Aorta (tissue), 5 donors: Measurements from ENCODE around the gene C1QTNF5. TPM values are rescaled to one million over a fixed set of nuclear protein-coding genes. Genes with fewer than 3 reads are reported as not detected.

Experiments
- ATAC-seq: fragments of 200-7000 bp; cut with Tn5 transposase; one replicate; pipeline ENCODE4 v1.9.1; 2022; ENCODE audit warnings: moderate library complexity; ENCODE audit not compliant: low FRiP score
- DNase-seq, 2 donors: peaks; one replicate each; pipeline ENCODE4 v3.0.0-alpha.2; 2020
- H3K27ac ChIP-seq, 2 donors: one replicate each; pipeline ENCODE4 v1.5.1; 2013; ENCODE audit warnings: low read length in 2 of 2, mild to moderate bottlenecking in 2 of 2, moderate library complexity in 2 of 2, control low read depth in 1 of 2, inconsistent platforms in 1 of 2, low read depth in 1 of 2
- H3K27me3 ChIP-seq, 2 donors: one replicate each; pipeline ENCODE4 v1.6.1; 2013; ENCODE audit warnings: control low read depth in 1 of 2, low read length in 1 of 2, mild to moderate bottlenecking in 1 of 2, moderate library complexity in 1 of 2; ENCODE audit not compliant: insufficient read depth in 2 of 2, control insufficient read depth in 1 of 2
- H3K36me3 ChIP-seq, 2 donors: one replicate each; pipeline ENCODE4 v1.6.1; 2013; ENCODE audit warnings: control low read depth in 1 of 2, low read length in 1 of 2, mild to moderate bottlenecking in 1 of 2; ENCODE audit not compliant: insufficient read depth in 2 of 2, control insufficient read depth in 1 of 2
- H3K4me1 ChIP-seq, 2 donors: one replicate each; pipeline ENCODE4 v1.6.1; 2013; ENCODE audit warnings: low read length in 2 of 2, control low read depth in 1 of 2, mild to moderate bottlenecking in 1 of 2, moderate library complexity in 1 of 2; ENCODE audit not compliant: insufficient read depth in 2 of 2, control insufficient read depth in 1 of 2
- H3K4me3 ChIP-seq, 2 donors: one replicate each; pipeline ENCODE4 v1.5.1; 2013; ENCODE audit warnings: low read length in 2 of 2, control low read depth in 1 of 2, mild to moderate bottlenecking in 1 of 2
- H3K9me3 ChIP-seq: one replicate; pipeline ENCODE4 v1.6.1; 2013; ENCODE audit warnings: mild to moderate bottlenecking, low read length; ENCODE audit not compliant: control insufficient read depth
- WGBS, 2 donors: extraction: QIAGEN DNeasy Blood & Tissue Kit; methylation state at CpG; one replicate each; pipeline ENCODE4 v1.1.7; 2013; 5-methylcytosine and 5-hydroxymethylcytosine counted together
- intact Hi-C, 2 donors: fragments of 100-400 bp; cut with DNase I; formaldehyde crosslinking; loops; one replicate each; pipeline versions ENCODE4 v1.14.2 to v1.15.0; 2022
- polyA plus RNA-seq, 2 donors: library from polyadenylated mRNA; stranded (reverse); fragments of 200-250 nt; gene quantifications; one replicate each; pipeline ENCODE4 v1.2.3, GENCODE V29; 2013
- total RNA-seq, 2 donors: library from RNA; stranded (reverse); fragmentation: NEBNext Ultra II Directional; extraction: Animal tissue kit (Norgen Biotek cat#: 25700); gene quantifications; one replicate each; pipeline ENCODE4 v1.2.1, GENCODE V29; 2021
- donor health status: healthy with polysubstance abuse.
- donor health status: Bipolar disorder and iron deficiency.
- donor health status: DM: no; HTN: no; CAD: no.
- donor health status: DM: no; HTN: no; CAD: no.
- donor health status: DM: yes; HTN: yes; CAD: no.

The C1QTNF5 gene
- total and polyA plus RNA-seq, 4 donors, result 19.1 to 88.2 (median 32.4) TPM

DNA sequence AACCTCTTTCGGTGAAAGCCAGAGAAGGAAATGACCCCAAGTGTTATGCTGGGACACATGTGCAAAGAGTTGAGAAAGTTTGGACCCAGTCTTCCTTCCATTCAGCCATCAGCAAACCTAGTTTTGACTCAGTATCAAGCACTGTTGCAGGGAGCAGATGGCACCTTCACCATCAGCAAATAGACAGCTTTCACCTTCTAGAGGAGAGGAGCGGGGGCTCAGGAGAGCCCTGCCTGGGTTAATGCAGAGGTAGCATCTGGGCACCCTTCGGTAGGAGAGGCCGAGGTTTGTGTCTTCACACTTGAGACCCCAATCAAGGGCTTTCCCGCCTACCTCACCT lies 22.0 kb upstream of the C1QTNF5 start:
- DNase-seq (no peak), ATAC-seq (no peak)
- intact Hi-C loops, result no loop called here
- Histone ChIP-seq H3K27me3 (no peaks in the 10 kb centered on the region), H3K9me3 (no peaks in the 10 kb centered on the region), H3K4me3 (no peak overlapping the region), H3K4me1 (no peaks in the 10 kb centered on the region), H3K36me3 (no peaks in the 10 kb centered on the region), H3K27ac (no peak overlapping the region)
- WGBS, 2 donors, result 93 to 96% methylated on average over 5 of the region's 5 CpGs

DNA sequence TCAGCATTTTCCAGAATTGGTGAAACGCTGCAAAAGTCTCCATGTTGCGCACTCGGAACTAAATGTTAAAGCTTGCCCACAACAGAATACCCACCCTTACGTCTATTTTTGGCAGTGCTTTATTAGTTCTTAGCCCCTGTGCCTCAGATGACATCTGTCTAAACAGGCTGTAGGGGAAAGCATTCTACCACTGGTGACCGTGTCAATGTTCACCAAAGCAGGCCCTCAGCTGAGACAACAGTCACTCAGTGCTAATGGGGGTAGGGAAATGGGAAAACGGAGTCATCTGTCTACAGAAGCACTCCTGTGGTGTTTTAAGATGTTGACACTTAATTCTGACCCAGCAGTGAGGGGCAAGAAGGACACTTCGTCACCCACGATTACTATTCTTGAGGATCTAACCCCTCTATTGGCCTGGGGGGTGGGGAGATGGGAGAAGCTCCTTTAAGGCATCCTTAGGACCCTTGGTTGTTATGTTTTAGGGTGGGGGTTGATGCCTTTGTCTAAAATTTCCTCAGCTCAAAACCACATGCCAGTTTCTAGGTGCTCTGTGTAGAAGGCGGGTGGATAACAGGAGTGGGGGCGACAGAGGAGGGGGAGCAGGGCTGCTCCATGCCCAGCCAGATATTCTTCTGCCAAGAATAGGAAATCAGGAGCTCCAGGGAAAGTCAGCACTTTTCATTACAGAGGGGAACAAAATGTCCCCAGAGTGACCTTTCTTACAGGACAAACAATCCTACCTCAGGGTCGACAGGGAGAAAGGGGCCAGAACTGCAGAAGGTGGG lies 21.4 kb upstream of the C1QTNF5 start:
- ATAC-seq (no peak), DNase-seq (no peak)
- Histone ChIP-seq H3K4me3 (no peak overlapping the region), H3K36me3 (no peaks in the 10 kb centered on the region), H3K27me3 (no peaks in the 10 kb centered on the region), H3K27ac (no peak overlapping the region), H3K9me3 (no peaks in the 10 kb centered on the region), H3K4me1 (no peaks in the 10 kb centered on the region)
- WGBS, 2 donors, result 79 to 83% methylated on average over 11 of the region's 11 CpGs
- intact Hi-C loops, result no loop called here

DNA sequence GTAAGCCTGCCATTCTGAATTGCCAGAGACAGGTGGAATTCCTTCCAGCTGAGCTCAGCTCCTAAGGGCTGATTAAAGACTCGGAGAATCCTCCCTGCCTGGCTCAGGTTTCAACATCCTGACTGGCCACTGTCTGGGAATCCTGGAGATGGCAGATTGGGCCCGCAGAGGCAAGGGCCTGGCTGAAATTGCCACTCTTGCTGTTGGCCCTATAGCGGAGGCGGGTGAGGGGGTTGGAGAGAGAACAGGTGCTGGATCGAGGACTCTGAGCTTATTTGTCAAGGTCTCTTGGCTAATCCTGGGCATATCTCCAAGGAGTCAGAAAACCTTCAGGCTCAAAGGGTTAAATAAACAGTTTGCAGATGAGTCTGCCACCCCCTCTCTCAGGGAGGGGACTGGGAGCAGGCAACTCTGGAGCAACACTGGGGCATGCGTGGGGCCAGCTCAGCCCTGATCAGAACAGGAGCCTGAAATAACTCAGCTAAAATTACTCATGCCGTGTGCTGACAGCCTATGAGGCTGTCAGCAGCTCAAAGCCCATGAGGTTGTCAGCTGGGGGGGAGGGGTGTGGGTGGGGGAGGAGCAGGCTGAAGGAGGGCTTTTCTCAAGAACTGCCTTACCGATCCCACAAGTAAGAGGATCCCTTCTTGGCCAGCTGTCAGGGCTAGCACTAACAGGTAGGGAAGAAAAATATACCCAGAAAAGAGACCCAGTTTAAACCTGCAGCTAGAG lies 20.5 kb upstream of the C1QTNF5 start:
- Histone ChIP-seq H3K9me3 (no peaks in the 10 kb centered on the region), H3K27me3 (no peaks in the 10 kb centered on the region), H3K27ac (no peak overlapping the region), H3K4me1 (no peaks in the 10 kb centered on the region), H3K4me3 (no peak overlapping the region), H3K36me3 (no peaks in the 10 kb centered on the region)
- 44 to 45% methylated on average over 8 of the region's 8 CpGs for WGBS, 2 donors
- ATAC-seq (peak; percentile 47), DNase-seq (peak; percentile 72 to 88)
- intact Hi-C loops, result no loop called here

DNA sequence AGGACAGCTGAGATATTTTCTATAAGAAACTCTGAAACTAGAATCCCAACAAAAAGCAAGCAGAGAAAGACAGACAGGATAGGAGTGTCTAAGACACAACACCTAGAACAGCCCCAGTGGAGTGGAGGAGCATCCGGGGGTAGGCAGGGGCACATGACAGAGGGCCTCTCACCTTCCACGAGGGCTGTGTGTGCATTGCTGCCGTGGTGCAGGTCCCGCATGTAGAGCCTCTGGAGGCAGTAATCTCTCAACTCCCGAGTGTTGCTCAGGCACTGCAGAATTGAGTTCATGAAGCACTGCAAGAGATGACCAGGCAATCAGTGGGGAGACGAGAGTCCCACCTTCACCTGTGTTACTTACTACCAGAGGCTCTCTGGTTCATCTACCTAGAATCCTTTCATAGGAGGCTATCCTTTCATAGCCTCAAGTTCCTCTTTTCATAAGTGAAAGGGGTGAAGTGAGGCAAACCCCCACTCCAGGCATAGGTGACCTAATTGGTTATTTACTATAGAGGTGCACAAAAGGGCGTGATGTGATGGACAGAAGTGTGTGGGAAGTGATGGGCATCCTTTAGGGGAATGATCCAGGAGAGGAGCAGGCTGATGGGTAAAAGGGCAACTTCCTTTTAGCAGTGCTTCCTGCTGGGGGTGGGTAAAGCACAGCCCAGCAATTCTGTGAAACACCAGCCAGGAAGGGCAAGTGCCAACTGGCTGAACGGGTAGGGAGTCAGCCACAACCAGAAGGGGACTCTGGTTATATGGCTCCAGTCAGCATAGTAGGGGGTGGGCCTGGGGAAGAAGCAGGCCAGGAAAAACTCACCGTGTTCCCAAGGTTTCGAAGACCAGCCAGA lies 18.9 kb upstream of the C1QTNF5 start:
- no peaks in the 10 kb centered on the region for H3K27me3 ChIP-seq
- no peaks in the 10 kb centered on the region for H3K4me1 ChIP-seq
- intact Hi-C loops, result loop anchor here in 1 of 2 donors (2.0 kb wide), 1 partner anchor 13 kb away; no protein-coding TSS in a partner anchor
- H3K4me3 ChIP-seq, result no peak overlapping the region
- ATAC-seq (no peak), DNase-seq (peak in 1 of 2 donors; percentile 40)
- no peak overlapping the region for H3K27ac ChIP-seq
- H3K36me3 ChIP-seq, result no peaks in the 10 kb centered on the region
- no peaks in the 10 kb centered on the region for H3K9me3 ChIP-seq
- 88 to 90% methylated on average over 10 of the region's 10 CpGs for WGBS, 2 donors

DNA sequence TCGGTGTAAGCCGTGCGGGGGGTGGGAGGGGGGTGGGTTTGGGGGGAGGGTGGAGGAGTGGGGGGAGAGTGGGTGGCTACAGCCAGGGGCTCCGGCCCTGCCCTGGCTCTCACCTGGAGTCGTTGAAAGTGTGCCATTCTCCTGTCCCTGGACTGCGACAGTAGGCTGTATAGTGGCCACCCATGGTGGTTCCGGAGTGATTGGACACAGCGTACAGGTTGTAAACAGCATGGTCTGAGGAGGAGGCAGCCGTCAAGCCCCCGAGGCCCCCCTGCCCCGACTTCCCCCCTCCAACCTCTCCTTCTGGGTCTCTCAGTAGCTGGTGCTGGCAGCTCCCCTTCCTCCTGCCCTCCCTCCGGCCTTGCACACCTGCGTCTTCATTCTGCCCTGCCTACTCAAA lies 16.4 kb upstream of the C1QTNF5 start:
- Histone ChIP-seq H3K4me3 (no peak overlapping the region), H3K27ac (no peak overlapping the region), H3K9me3 (no peaks in the 10 kb centered on the region), H3K27me3 (no peaks in the 10 kb centered on the region), H3K4me1 (no peaks in the 10 kb centered on the region), H3K36me3 (no peaks in the 10 kb centered on the region)
- ATAC-seq (no peak), DNase-seq (no peak)
- 46 to 67% methylated on average over 9 to 13 of the region's 13 CpGs for WGBS, 2 donors
- intact Hi-C loops, result loop anchor here in 1 of 2 donors (2.0 kb wide), 1 partner anchor 118 kb away; no protein-coding TSS in a partner anchor

DNA sequence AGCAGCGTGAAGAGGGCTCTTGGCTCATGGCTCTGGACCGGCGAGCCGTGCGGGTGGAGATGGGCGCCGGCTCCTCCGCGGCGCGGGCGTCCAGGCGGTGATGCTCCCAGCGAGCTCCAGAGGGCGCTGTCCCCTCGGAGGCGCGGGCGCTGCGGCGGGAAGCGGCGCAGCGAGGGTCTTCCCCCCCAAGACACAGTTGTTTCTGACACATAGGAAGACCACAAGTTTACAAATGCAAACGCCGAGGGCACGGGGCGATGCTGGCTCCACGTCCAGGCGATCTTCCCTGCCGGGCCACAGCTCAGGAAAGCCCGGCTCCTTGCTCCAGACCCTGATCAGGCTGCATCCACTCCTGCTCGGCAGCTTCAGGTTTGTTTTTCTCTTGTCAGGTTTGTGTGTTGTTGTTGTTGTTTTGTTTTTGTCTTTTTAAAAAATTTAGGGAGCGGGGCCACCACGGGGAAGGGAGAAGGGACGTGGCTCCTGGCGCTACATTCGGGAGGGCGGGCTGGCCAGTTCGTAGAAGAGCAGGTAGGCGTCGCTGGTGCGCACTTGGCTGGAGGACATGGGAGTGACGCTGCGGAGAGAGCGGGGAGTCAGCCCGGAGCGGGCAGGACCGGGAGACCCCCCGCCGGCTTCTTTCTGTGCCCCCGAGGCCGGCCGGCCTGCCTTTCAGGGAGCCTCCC lies 15.8 kb upstream of the C1QTNF5 start:
- Histone ChIP-seq H3K4me1 (no peaks in the 10 kb centered on the region), H3K27me3 (no peaks in the 10 kb centered on the region), H3K36me3 (no peaks in the 10 kb centered on the region), H3K4me3 (peak overlapping the region in 1 of 2 donors; percentile 21), H3K9me3 (no peaks in the 10 kb centered on the region), H3K27ac (no peak overlapping the region)
- intact Hi-C loops, result loop anchor here (1.0 to 2.0 kb wide), 3 partner anchors 18 to 118 kb away; no protein-coding TSS in a partner anchor
- peak; percentile 90 to 94 for DNase-seq
- peak; percentile 93 for ATAC-seq
- WGBS, 2 donors, result 0 to 1% methylated on average over 49 to 54 of the region's 54 CpGs

DNA sequence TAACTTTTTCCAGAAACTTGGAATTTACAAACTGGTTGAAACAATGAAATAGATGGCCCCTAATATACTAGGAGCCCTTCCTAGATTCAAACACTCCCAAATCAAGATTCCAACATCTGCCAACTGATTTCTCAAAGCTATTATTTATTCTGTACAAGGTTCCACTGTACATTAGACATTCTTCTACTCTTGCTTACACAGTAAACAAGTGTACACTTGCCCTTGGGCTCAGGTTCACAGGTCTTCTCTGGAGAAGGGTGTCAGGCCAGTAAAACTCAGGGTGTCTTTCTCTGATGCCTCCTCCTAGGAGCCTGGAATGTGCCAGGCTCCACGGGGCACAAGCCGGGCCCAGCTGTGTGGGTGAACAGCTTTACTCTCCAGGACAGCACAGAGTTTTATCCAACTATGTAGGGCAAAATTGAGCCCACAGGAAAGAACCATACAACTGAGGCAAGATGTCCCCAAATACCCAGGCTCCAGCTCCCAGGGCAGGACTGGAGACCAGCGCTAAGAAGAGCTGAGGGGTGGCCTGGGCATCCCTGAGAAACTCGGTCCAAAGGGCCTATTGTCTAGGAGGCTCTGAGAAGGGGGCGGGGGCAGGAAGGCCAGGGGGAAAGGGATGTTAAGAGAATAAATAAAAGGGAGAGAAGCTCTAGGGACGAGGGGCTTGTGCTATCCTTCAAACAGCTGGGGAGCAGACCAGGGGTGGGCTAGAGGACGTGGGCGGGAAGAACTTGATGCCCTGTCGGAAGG lies 14.6 kb upstream of the C1QTNF5 start:
- H3K27me3 ChIP-seq, result no peaks in the 10 kb centered on the region
- DNase-seq (no peak), ATAC-seq (no peak)
- 82 to 86% methylated on average over 9 of the region's 9 CpGs for WGBS, 2 donors
- no peaks in the 10 kb centered on the region for H3K4me1 ChIP-seq
- H3K4me3 ChIP-seq, result no peak overlapping the region
- no peaks in the 10 kb centered on the region for H3K9me3 ChIP-seq
- no peak overlapping the region for H3K27ac ChIP-seq
- intact Hi-C loops, result no loop called here
- no peaks in the 10 kb centered on the region for H3K36me3 ChIP-seq
